ENCODE results near the gene MADD. TPM values are rescaled to one million over a fixed set of nuclear protein-coding genes. Genes with fewer than 3 reads are reported as not detected.

Gene MADD
- total RNA-seq, 1 experiment from 2014 or later, result 41.0 TPM

DNA sequence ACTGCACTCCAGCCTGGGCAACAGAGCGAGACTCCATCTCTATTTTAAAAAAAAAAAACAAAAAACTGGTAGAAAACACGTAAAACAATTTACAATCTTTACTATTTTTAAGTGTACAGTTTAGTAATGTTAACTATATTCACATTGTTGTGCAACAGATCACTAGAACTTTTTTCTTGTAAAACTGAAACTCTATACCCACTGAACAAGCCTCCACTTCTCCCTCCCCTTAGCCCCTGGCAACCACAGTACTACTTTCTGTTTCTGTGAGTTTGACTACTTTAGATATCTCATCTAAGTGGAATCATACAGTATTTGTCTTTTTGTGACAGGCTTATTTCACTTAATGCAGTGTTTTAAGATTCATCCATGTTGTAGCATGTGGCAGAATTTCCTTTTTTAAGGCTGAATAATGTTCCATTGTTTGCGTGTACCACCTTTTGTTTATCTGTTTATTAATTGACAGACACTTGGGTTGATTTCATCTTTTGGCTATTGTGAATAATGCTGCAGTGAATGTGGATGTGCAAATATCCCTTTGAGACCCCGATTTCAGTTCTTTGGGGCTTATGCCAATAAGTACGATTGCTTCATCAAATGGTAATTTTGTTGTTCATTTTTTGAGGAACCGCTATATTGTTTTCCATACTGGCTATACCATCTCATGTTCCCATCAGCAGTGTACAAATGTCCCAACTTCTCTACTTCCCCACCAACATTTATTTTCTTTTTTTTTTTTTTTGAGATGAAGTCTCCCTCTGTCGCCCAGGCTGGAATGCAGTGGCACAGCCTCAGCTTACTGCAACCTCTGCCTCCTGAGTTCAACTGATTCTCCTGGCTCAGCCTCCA lies 44.2 kb upstream of the MADD start:
- no peaks in the 10 kb centered on the region for H3K4me1 ChIP-seq (ENCODE audit: insufficient read depth, low read length)
- no peak overlapping the region for H3K9ac ChIP-seq (ENCODE audit: extremely low read depth, insufficient read length, low read length)
- no peak overlapping the region for H2BK15ac ChIP-seq (ENCODE audit: low read depth, low read length)
- no peak overlapping the region for H4K8ac ChIP-seq (replicated peaks; ENCODE audit: insufficient read length, low read depth, low read length)
- no peaks in the 10 kb centered on the region for H3K23me2 ChIP-seq (ENCODE audit: insufficient read length, low read depth, low read length, poor library complexity, severe bottlenecking)
- no peak overlapping the region for H4K5ac ChIP-seq (ENCODE audit: insufficient read length, low read depth, low read length)
- no peak overlapping the region for H2BK120ac ChIP-seq (ENCODE audit: low read depth, low read length, poor library complexity, severe bottlenecking)
- WGBS (ENCODE audit: extremely low coverage, insufficient read length, low lambda C conversion rate), result no CpG with 5 or more reads among the region's 7 CpGs
- H3K9me3 ChIP-seq (ENCODE audit: control insufficient read depth, low read depth, low read length), result no peaks in the 10 kb centered on the region
- no peak overlapping the region for H2AK5ac ChIP-seq (ENCODE audit: insufficient read length, low read length)
- H3K27ac ChIP-seq (ENCODE audit: insufficient read length, low read depth, low read length), result no peak overlapping the region
- no peak for DNase-seq
- H3K4me2 ChIP-seq (ENCODE audit: insufficient read depth, insufficient read length, low read length), result no peak overlapping the region
- H3K56ac ChIP-seq (ENCODE audit: insufficient read length, low read depth, low read length), result no peak overlapping the region
- H3K27ac Mint-ChIP-seq, result no peak overlapping the region; a peak in 1 of 7 replicates
- no peak overlapping the region for H2BK5ac ChIP-seq (ENCODE audit: insufficient read length, low read length)
- H3K27me3 Mint-ChIP-seq (ENCODE audit: low read depth), result no peaks in the 10 kb centered on the region
- H3K36me3 Mint-ChIP-seq (ENCODE audit: insufficient read depth in 1 of 3, low read depth in 3 of 3), result peaks cover 2 to 69% (median 68%) of the 10 kb centered on the region in 3 experiments; a peak in 4 of 7 replicates
- no peak overlapping the region for H3T11ph ChIP-seq (ENCODE audit: low read length)
- no peak overlapping the region for H3K14ac ChIP-seq (ENCODE audit: insufficient read depth, low read length)
- H2BK12ac ChIP-seq (ENCODE audit: insufficient read length, low read depth, low read length), result no peak overlapping the region
- H4K91ac ChIP-seq (ENCODE audit: insufficient read length, low read depth, low read length), result no peak overlapping the region
- H3K23ac ChIP-seq (ENCODE audit: insufficient read length, low read depth, low read length), result no peak overlapping the region
- no peaks in the 10 kb centered on the region for H4K20me1 ChIP-seq (ENCODE audit: control insufficient read depth, insufficient read depth, insufficient read length)
- TF ChIP-seq, protein P1, sequence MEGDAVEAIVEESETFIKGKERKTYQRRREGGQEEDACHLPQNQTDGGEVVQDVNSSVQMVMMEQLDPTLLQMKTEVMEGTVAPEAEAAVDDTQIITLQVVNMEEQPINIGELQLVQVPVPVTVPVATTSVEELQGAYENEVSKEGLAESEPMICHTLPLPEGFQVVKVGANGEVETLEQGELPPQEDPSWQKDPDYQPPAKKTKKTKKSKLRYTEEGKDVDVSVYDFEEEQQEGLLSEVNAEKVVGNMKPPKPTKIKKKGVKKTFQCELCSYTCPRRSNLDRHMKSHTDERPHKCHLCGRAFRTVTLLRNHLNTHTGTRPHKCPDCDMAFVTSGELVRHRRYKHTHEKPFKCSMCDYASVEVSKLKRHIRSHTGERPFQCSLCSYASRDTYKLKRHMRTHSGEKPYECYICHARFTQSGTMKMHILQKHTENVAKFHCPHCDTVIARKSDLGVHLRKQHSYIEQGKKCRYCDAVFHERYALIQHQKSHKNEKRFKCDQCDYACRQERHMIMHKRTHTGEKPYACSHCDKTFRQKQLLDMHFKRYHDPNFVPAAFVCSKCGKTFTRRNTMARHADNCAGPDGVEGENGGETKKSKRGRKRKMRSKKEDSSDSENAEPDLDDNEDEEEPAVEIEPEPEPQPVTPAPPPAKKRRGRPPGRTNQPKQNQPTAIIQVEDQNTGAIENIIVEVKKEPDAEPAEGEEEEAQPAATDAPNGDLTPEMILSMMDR (conservative IDR thresholded peaks at IDR 0.05), result no peak
- H3K4me1 Mint-ChIP-seq, result no peaks in the 10 kb centered on the region
- no peaks in the 10 kb centered on the region for H3K9me3 Mint-ChIP-seq
- no peak overlapping the region for H2AFZ ChIP-seq (ENCODE audit: low read length)
- no peak overlapping the region for H2BK20ac ChIP-seq (ENCODE audit: low read depth, low read length, poor library complexity, severe bottlenecking)
- H3K79me2 ChIP-seq (ENCODE audit: insufficient read depth, low read length), result no peaks in the 10 kb centered on the region
- no peak overlapping the region for H3K4ac ChIP-seq (ENCODE audit: low read depth, low read length)
- no peak overlapping the region for H3K18ac ChIP-seq (ENCODE audit: insufficient read length, low read depth, low read length)
- no peak overlapping the region for H3K4me3 Mint-ChIP-seq
- H3K27me3 ChIP-seq (ENCODE audit: insufficient read depth, low read length), result no peaks in the 10 kb centered on the region
- no peaks in the 10 kb centered on the region for H3K79me1 ChIP-seq (ENCODE audit: insufficient read depth, low read depth, low read length, poor library complexity, severe bottlenecking)
